Measurements from ENCODE around the gene VCAM1.

Gene VCAM1

GRCh38 chr1:100722221-100722620 lies 2.7 kb downstream of the VCAM1 start:
- in situ Hi-C loops (cut with MboI; ENCODE audit: low sequenced_read_pairs): no loop called here

GRCh38 chr1:100724281-100724680 lies 4.7 kb downstream of the VCAM1 start:
- in situ Hi-C loops (cut with MboI; ENCODE audit: low sequenced_read_pairs): no loop called here

GRCh38 chr1:100730130-100730529 lies 10.6 kb downstream of the VCAM1 start:
- in situ Hi-C loops (cut with MboI; ENCODE audit: low sequenced_read_pairs): no loop called here

GRCh38 chr1:100731309-100731708 lies 11.8 kb downstream of the VCAM1 start:
- in situ Hi-C loops (cut with MboI; ENCODE audit: low sequenced_read_pairs): no loop called here

GRCh38 chr1:100731758-100732157 lies 12.2 kb downstream of the VCAM1 start:
- in situ Hi-C loops (cut with MboI; ENCODE audit: low sequenced_read_pairs): no loop called here

GRCh38 chr1:100734676-100735075 lies 15.1 kb downstream of the VCAM1 start:
- in situ Hi-C loops (cut with MboI; ENCODE audit: low sequenced_read_pairs): no loop called here

GRCh38 chr1:100735244-100735643 lies 15.7 kb downstream of the VCAM1 start:
- in situ Hi-C loops (cut with MboI; ENCODE audit: low sequenced_read_pairs): no loop called here

GRCh38 chr1:100736324-100736723 lies 16.8 kb downstream of the VCAM1 start:
- in situ Hi-C loops (cut with MboI; ENCODE audit: low sequenced_read_pairs): no loop called here

- in situ Hi-C loops (cut with MboI; ENCODE audit: low sequenced_read_pairs): no loop called here
Observed at GRCh38 chr1:100736746-100737145, 17.2 kb downstream of the VCAM1 start.

- in situ Hi-C loops (cut with MboI; ENCODE audit: low sequenced_read_pairs): no loop called here
Observed at GRCh38 chr1:100746542-100746932, 27.0 kb downstream of the VCAM1 start.

GRCh38 chr1:100747771-100748170 lies 28.2 kb downstream of the VCAM1 start:
- in situ Hi-C loops (cut with MboI; ENCODE audit: low sequenced_read_pairs): no loop called here

- in situ Hi-C loops (cut with MboI; ENCODE audit: low sequenced_read_pairs): no loop called here
Observed at GRCh38 chr1:100750005-100750885, 30.7 kb downstream of the VCAM1 start.

- in situ Hi-C loops (cut with MboI; ENCODE audit: low sequenced_read_pairs): no loop called here
Observed at GRCh38 chr1:100752791-100753190, 33.2 kb downstream of the VCAM1 start.

- in situ Hi-C loops (cut with MboI; ENCODE audit: low sequenced_read_pairs): no loop called here
Observed at GRCh38 chr1:100757946-100758345, 38.4 kb downstream of the VCAM1 start.

GRCh38 chr1:100759188-100759587 lies 39.6 kb downstream of the VCAM1 start:
- in situ Hi-C loops (cut with MboI; ENCODE audit: low sequenced_read_pairs): no loop called here

GRCh38 chr1:100760511-100760910 lies 41.0 kb downstream of the VCAM1 start:
- in situ Hi-C loops (cut with MboI; ENCODE audit: low sequenced_read_pairs): no loop called here

GRCh38 chr1:100762461-100762860 lies 42.9 kb downstream of the VCAM1 start:
- in situ Hi-C loops (cut with MboI; ENCODE audit: low sequenced_read_pairs): no loop called here

GRCh38 chr1:100767176-100767890 lies 47.8 kb downstream of the VCAM1 start:
- in situ Hi-C loops (cut with MboI; ENCODE audit: low sequenced_read_pairs): no loop called here

GRCh38 chr1:100769323-100769722 lies 49.8 kb downstream of the VCAM1 start:
- in situ Hi-C loops (cut with MboI; ENCODE audit: low sequenced_read_pairs): no loop called here

- in situ Hi-C loops (cut with MboI; ENCODE audit: low sequenced_read_pairs): no loop called here
Observed at GRCh38 chr1:100769906-100770646, 50.5 kb downstream of the VCAM1 start.

GRCh38 chr1:100773444-100773843 lies 53.9 kb downstream of the VCAM1 start:
- in situ Hi-C loops (cut with MboI; ENCODE audit: low sequenced_read_pairs): no loop called here

Data from HL-60/S4 treated with phorbol 12-myristate 13-acetate at 8.2 ng/mL for 4 days and 3 days (cell line).